K562 (cell line): Measurements from ENCODE around the gene SAP30L.

ENCODE experiments used
- TAF1 ChIP-seq: IDR thresholded peaks from 2 replicates; pipeline ENCODE4 v1.6.1; 2011; ENCODE audit warnings: mild to moderate bottlenecking, low read length, moderate library complexity; ENCODE audit not compliant: insufficient read depth, control insufficient read depth, severe bottlenecking; ENCODE audit errors: extremely low read depth
- ZNF780A ChIP-seq: fragments of 250-450 bp; sonication (Bioruptor Pico); IDR thresholded peaks from 2 replicates; pipeline ENCODE4 v1.5.0; 2021; ENCODE audit warnings: mild to moderate bottlenecking
- TF ChIP-seq, protein P1 (sequence below): fragments of 250-450 bp; sonication (Bioruptor Pico); IDR thresholded peaks from 2 replicates; pipeline ENCODE4 v1.8.0; 2021; ENCODE audit warnings: mild to moderate bottlenecking, moderate library complexity
- TF ChIP-seq, protein P2 (sequence below): fragments of 250-450 bp; sonication (Bioruptor Pico); IDR thresholded peaks from 2 replicates; pipeline ENCODE4 v1.8.0; 2021; ENCODE audit warnings: moderate library complexity, mild to moderate bottlenecking, inconsistent platforms
- TF ChIP-seq, protein P3 (sequence below), 3 experiments: IDR thresholded peaks in 2 of 3; conservative IDR thresholded peaks in 1 of 3; 2 replicates each; pipeline ENCODE4 v1.5.1; 2011 to 2012; ENCODE audit warnings: low read length in 3 of 3, mild to moderate bottlenecking in 3 of 3, control low read depth in 2 of 3, improper control_type of control experiment in 1 of 3, inconsistent platforms in 1 of 3, low read depth in 1 of 3, mixed read lengths in 1 of 3, moderate library complexity in 1 of 3; ENCODE audit not compliant: insufficient read depth in 2 of 3
- TF ChIP-seq, protein P4 (sequence below): fragments of 250-450 bp; sonication (Bioruptor Pico); IDR thresholded peaks from 2 replicates; pipeline ENCODE4 v1.8.0; 2022; ENCODE audit warnings: inconsistent platforms

DNA sequence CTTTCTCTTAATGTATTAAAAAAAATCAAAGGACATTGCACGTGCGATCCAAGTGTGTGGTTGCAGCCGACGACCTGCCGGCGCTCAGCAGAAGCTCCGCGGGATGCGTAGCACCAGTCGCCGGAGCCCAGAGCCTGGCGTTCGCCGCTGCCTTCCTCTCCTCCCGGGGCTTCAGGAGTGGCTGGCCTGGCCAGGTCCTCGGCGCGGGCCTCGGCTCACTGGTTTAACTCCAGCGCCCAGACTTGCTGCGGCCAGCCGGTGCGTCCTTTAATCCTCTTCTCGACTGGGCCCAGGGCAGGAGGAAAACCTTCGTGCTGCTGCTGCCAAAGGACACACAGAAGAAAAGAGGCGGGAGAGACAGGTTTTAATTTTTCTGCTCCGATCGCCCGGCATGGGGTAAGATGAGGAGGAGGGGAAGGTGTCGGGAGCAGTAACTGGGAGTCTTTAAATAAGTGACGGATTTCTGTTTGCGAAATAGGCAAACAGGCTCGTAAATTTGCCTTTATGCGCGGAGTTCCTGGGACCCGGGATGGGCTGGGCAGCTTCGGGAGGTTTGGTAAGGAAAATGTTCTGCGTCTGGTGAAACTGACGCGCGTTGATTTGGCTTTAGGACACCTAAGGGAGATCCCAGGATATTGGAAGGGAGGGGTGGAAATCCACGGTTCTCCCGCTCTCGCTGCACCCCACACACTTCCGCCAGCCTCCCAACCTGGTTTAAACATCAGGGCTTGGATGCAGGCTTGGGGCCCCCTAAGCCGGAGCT lies 30.0 kb downstream of the SAP30L start:
- TF ChIP-seq ZNF780A (CRISPR knock-in tag), result no peak
- TF ChIP-seq, protein P1, sequence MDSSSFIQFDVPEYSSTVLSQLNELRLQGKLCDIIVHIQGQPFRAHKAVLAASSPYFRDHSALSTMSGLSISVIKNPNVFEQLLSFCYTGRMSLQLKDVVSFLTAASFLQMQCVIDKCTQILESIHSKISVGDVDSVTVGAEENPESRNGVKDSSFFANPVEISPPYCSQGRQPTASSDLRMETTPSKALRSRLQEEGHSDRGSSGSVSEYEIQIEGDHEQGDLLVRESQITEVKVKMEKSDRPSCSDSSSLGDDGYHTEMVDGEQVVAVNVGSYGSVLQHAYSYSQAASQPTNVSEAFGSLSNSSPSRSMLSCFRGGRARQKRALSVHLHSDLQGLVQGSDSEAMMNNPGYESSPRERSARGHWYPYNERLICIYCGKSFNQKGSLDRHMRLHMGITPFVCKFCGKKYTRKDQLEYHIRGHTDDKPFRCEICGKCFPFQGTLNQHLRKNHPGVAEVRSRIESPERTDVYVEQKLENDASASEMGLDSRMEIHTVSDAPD (CRISPR knock-in tag), result no peak
- TF ChIP-seq, protein P2, sequence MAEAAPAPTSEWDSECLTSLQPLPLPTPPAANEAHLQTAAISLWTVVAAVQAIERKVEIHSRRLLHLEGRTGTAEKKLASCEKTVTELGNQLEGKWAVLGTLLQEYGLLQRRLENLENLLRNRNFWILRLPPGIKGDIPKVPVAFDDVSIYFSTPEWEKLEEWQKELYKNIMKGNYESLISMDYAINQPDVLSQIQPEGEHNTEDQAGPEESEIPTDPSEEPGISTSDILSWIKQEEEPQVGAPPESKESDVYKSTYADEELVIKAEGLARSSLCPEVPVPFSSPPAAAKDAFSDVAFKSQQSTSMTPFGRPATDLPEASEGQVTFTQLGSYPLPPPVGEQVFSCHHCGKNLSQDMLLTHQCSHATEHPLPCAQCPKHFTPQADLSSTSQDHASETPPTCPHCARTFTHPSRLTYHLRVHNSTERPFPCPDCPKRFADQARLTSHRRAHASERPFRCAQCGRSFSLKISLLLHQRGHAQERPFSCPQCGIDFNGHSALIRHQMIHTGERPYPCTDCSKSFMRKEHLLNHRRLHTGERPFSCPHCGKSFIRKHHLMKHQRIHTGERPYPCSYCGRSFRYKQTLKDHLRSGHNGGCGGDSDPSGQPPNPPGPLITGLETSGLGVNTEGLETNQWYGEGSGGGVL, result no peak
- no peak for TF ChIP-seq TAF1
- TF ChIP-seq, protein P3, sequence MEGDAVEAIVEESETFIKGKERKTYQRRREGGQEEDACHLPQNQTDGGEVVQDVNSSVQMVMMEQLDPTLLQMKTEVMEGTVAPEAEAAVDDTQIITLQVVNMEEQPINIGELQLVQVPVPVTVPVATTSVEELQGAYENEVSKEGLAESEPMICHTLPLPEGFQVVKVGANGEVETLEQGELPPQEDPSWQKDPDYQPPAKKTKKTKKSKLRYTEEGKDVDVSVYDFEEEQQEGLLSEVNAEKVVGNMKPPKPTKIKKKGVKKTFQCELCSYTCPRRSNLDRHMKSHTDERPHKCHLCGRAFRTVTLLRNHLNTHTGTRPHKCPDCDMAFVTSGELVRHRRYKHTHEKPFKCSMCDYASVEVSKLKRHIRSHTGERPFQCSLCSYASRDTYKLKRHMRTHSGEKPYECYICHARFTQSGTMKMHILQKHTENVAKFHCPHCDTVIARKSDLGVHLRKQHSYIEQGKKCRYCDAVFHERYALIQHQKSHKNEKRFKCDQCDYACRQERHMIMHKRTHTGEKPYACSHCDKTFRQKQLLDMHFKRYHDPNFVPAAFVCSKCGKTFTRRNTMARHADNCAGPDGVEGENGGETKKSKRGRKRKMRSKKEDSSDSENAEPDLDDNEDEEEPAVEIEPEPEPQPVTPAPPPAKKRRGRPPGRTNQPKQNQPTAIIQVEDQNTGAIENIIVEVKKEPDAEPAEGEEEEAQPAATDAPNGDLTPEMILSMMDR (IDR thresholded peaks at IDR 0.05 in 2 of 3, conservative IDR thresholded peaks at IDR 0.05 in 1 of 3; ENCODE audit: insufficient read depth in 2 of 3, low read depth in 1 of 3, low read length in 3 of 3), result no peak
- TF ChIP-seq, protein P4, sequence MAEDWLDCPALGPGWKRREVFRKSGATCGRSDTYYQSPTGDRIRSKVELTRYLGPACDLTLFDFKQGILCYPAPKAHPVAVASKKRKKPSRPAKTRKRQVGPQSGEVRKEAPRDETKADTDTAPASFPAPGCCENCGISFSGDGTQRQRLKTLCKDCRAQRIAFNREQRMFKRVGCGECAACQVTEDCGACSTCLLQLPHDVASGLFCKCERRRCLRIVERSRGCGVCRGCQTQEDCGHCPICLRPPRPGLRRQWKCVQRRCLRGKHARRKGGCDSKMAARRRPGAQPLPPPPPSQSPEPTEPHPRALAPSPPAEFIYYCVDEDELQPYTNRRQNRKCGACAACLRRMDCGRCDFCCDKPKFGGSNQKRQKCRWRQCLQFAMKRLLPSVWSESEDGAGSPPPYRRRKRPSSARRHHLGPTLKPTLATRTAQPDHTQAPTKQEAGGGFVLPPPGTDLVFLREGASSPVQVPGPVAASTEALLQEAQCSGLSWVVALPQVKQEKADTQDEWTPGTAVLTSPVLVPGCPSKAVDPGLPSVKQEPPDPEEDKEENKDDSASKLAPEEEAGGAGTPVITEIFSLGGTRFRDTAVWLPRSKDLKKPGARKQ (CRISPR knock-in tag), result no peak
